H1 (cell line): ENCODE measurements around the gene COA1. TPM values are rescaled to one million over a fixed set of nuclear protein-coding genes. Genes with fewer than 3 reads are reported as not detected.

ENCODE experiments used
- CTCF ChIA-PET: fragments of 300-600 bp; sonication (Branson Sonifier 250); formaldehyde crosslinking; loops from one replicate; lab custom pipeline; 2021; ENCODE audit not compliant: partially characterized antibody; lab: Charles Lee
- POLR2A ChIA-PET: fragments of 300-600 bp; sonication (Branson Sonifier 250); formaldehyde crosslinking; loops from one replicate; lab custom pipeline; 2021; ENCODE audit warnings: inconsistent platforms; ENCODE audit not compliant: partially characterized antibody; lab: Charles Lee
- DNase-seq, 2 experiments: peaks; one replicate each; pipeline versions ENCODE4 v3.0.0 to v3.0.0-alpha.2; 2010 to 2022; ENCODE audit warnings: low spot score in 2 of 2, low read depth in 1 of 2, mixed read lengths in 1 of 2
- FAIRE-seq: peaks from 2 replicates; lab custom pipeline; 2011; peaks lifted over from hg19 to GRCh38; lab: Jason Lieb, UNC
- H2AFZ ChIP-seq: 2 replicates; pipeline ENCODE4 v1.8.1; 2012; ENCODE audit warnings: low read length, inconsistent platforms
- H2AK5ac ChIP-seq: 2 replicates; pipeline ENCODE4 v1.6.1; 2013; ENCODE audit warnings: low read depth, low read length
- H2BK120ac ChIP-seq: replicated peaks from 2 replicates; pipeline ENCODE3; 2013; ENCODE audit warnings: low read depth, low read length, inconsistent platforms
- H2BK12ac ChIP-seq: 2 replicates; pipeline ENCODE4 v1.6.1; 2013; ENCODE audit warnings: low read depth, low read length
- H2BK15ac ChIP-seq: 2 replicates; pipeline ENCODE4 v1.6.1; 2013; ENCODE audit warnings: low read length
- H2BK20ac ChIP-seq: 2 replicates; pipeline ENCODE4 v1.6.1; 2013; ENCODE audit warnings: low read length
- H2BK5ac ChIP-seq: 2 replicates; pipeline ENCODE4 v1.6.1; 2013; ENCODE audit warnings: low read depth, low read length
- H3K14ac ChIP-seq: 2 replicates; pipeline ENCODE4 v1.6.1; 2013; ENCODE audit warnings: inconsistent platforms; ENCODE audit not compliant: insufficient read length
- H3K18ac ChIP-seq: 2 replicates; pipeline ENCODE4 v1.6.1; 2013; ENCODE audit warnings: low read length; ENCODE audit errors: extremely low read depth
- H3K23ac ChIP-seq: 2 replicates; pipeline ENCODE4 v1.6.1; 2013; ENCODE audit warnings: inconsistent platforms; ENCODE audit not compliant: insufficient read length
- H3K23me2 ChIP-seq: 2 replicates; pipeline ENCODE4 v1.6.1; 2013; ENCODE audit warnings: low read depth, low read length
- H3K27ac ChIP-seq: 2 replicates; pipeline ENCODE4 v1.6.1; 2011; ENCODE audit warnings: low read depth, low read length, inconsistent platforms
- H3K27me3 ChIP-seq, 4 experiments: replicated peaks in 1 of 4; 1 replicate in 1 of 4; 2 replicates in 3 of 4; pipeline versions ENCODE4 v1.6.1 to v1.8.1; 2011 to 2013; ENCODE audit warnings: low read length in 3 of 4, mild to moderate bottlenecking in 3 of 4, inconsistent platforms in 2 of 4, mixed read lengths in 2 of 4, moderate library complexity in 1 of 4; ENCODE audit not compliant: control insufficient read depth in 3 of 4, insufficient read depth in 3 of 4; ENCODE audit errors: extremely low read depth in 1 of 4
- H3K36me3 ChIP-seq, 4 experiments: 2 replicates each; pipeline versions ENCODE4 v1.6.1 to v1.8.1; 2011 to 2013; ENCODE audit warnings: mild to moderate bottlenecking in 4 of 4, low read length in 3 of 4, moderate library complexity in 2 of 4, control low read depth in 1 of 4, inconsistent platforms in 1 of 4; ENCODE audit not compliant: insufficient read depth in 4 of 4, control insufficient read depth in 2 of 4
- H3K4ac ChIP-seq: replicated peaks from 2 replicates; pipeline ENCODE3; 2013; ENCODE audit warnings: low read length, low read depth, mixed read lengths, inconsistent platforms; ENCODE audit not compliant: insufficient read length
- H3K4me1 ChIP-seq, 4 experiments: replicated peaks in 1 of 4; 1 replicate in 1 of 4; 2 replicates in 3 of 4; pipeline versions ENCODE4 v1.6.1 to v1.8.1; 2011 to 2013; ENCODE audit warnings: low read length in 3 of 4, inconsistent platforms in 2 of 4, mixed read lengths in 1 of 4; ENCODE audit not compliant: insufficient read depth in 4 of 4, control insufficient read depth in 3 of 4
- H3K4me2 ChIP-seq, 2 experiments: 2 replicates each; pipeline versions ENCODE4 v1.6.1 to v1.8.1; 2011 to 2013; ENCODE audit warnings: low read depth in 2 of 2, low read length in 2 of 2, control low read depth in 1 of 2, inconsistent platforms in 1 of 2, mild to moderate bottlenecking in 1 of 2; ENCODE audit not compliant: insufficient read depth in 1 of 2
- H3K4me3 ChIP-seq, 4 experiments: fragments of 200-600, 300-600 bp in 1 of 4; sonication (generic), shearing (Covaris generic), sonication (Bioruptor Twin) in 1 of 4; 2 replicates each; pipeline versions ENCODE4 v1.5.1 to v1.8.1; 2011 to 2016; ENCODE audit warnings: low read length in 4 of 4, low read depth in 3 of 4, control low read depth in 2 of 4, inconsistent platforms in 2 of 4, mild to moderate bottlenecking in 2 of 4, mixed read lengths in 1 of 4, moderate library complexity in 1 of 4; ENCODE audit not compliant: insufficient read depth in 2 of 4; ENCODE audit errors: extremely low read depth in 1 of 4
- H3K56ac ChIP-seq: replicated peaks from 2 replicates; pipeline ENCODE3; 2013; ENCODE audit warnings: low read depth, mild to moderate bottlenecking, mixed read lengths, low read length, inconsistent platforms; ENCODE audit not compliant: insufficient read length
- H3K79me1 ChIP-seq: 2 replicates; pipeline ENCODE4 v1.6.1; 2013; ENCODE audit warnings: low read depth, low read length, control low read depth
- H3K79me2 ChIP-seq, 2 experiments: 2 replicates each; pipeline versions ENCODE4 v1.6.1 to v1.8.1; 2012 to 2013; ENCODE audit warnings: low read length in 2 of 2, mild to moderate bottlenecking in 2 of 2, inconsistent platforms in 1 of 2; ENCODE audit not compliant: insufficient read depth in 2 of 2, control insufficient read depth in 1 of 2
- H3K9ac ChIP-seq, 4 experiments: replicated peaks in 1 of 4; 1 replicate in 1 of 4; 2 replicates in 3 of 4; pipeline versions ENCODE4 v1.6.1 to v1.8.1; 2011 to 2013; ENCODE audit warnings: low read depth in 3 of 4, low read length in 3 of 4, control low read depth in 2 of 4, mild to moderate bottlenecking in 2 of 4, moderate library complexity in 2 of 4, inconsistent platforms in 1 of 4; ENCODE audit errors: extremely low read depth in 1 of 4
- H3K9me3 ChIP-seq, 2 experiments: 2 replicates each; pipeline versions ENCODE4 v1.6.1 to v1.8.1; 2012 to 2013; ENCODE audit warnings: mild to moderate bottlenecking in 2 of 2, moderate library complexity in 2 of 2, control low read depth in 1 of 2, inconsistent platforms in 1 of 2, low read depth in 1 of 2, low read length in 1 of 2, mixed read lengths in 1 of 2; ENCODE audit not compliant: insufficient read depth in 2 of 2
- H4K20me1 ChIP-seq, 2 experiments: replicated peaks in 1 of 2; 2 replicates each; pipeline versions ENCODE3 to v1.8.1; 2011 to 2013; ENCODE audit warnings: inconsistent platforms in 2 of 2, low read length in 2 of 2, mild to moderate bottlenecking in 1 of 2; ENCODE audit not compliant: insufficient read depth in 2 of 2, control insufficient read depth in 1 of 2
- H4K5ac ChIP-seq: 2 replicates; pipeline ENCODE4 v1.6.1; 2013; ENCODE audit warnings: low read length, low read depth, mixed read lengths, inconsistent platforms; ENCODE audit not compliant: insufficient read length
- H4K8ac ChIP-seq: 2 replicates; pipeline ENCODE4 v1.8.0; 2013; ENCODE audit warnings: mild to moderate bottlenecking, moderate library complexity, low read length, inconsistent platforms; ENCODE audit not compliant: insufficient read depth; ENCODE audit errors: extremely low read depth
- H4K91ac ChIP-seq: replicated peaks from 2 replicates; pipeline ENCODE3; 2013; ENCODE audit warnings: low read length, mixed read lengths, inconsistent platforms; ENCODE audit not compliant: insufficient read length
- CEBPB ChIP-seq: IDR thresholded peaks from 2 replicates; pipeline ENCODE4 v1.6.1; 2012; ENCODE audit warnings: low read depth, low read length
- CTBP2 ChIP-seq: IDR thresholded peaks from 2 replicates; pipeline ENCODE4 v1.7.0; 2011; ENCODE audit warnings: borderline replicate concordance, mild to moderate bottlenecking, moderate library complexity, mixed read lengths, low read length; ENCODE audit not compliant: insufficient read depth, insufficient read length
- FOSL1 ChIP-seq: IDR thresholded peaks from 2 replicates; pipeline ENCODE4 v1.6.1; 2011; ENCODE audit warnings: mild to moderate bottlenecking, low read depth, low read length, moderate library complexity; ENCODE audit not compliant: insufficient read depth
- GABPA ChIP-seq: IDR thresholded peaks from 2 replicates; pipeline ENCODE4 v1.6.1; 2011; ENCODE audit warnings: mild to moderate bottlenecking, low read length, moderate library complexity, borderline replicate concordance; ENCODE audit not compliant: insufficient read depth
- HDAC6 ChIP-seq: IDR thresholded peaks from one replicate; pipeline ENCODE4 v1.7.1; 2012; ENCODE audit warnings: low read depth, mild to moderate bottlenecking, inconsistent platforms, low read length, moderate library complexity
- JUND ChIP-seq: IDR thresholded peaks from 2 replicates; pipeline ENCODE4 v1.6.1; 2011; ENCODE audit warnings: mild to moderate bottlenecking, improper control_type of control experiment, low read length
- KDM4A ChIP-seq: IDR thresholded peaks from one replicate; pipeline ENCODE4 v1.7.1; 2012; ENCODE audit warnings: low read depth, mild to moderate bottlenecking, moderate library complexity, low read length, inconsistent platforms; ENCODE audit not compliant: severe bottlenecking
- KDM5A ChIP-seq: fragments of 200-600 bp; IDR thresholded peaks from 2 replicates; pipeline ENCODE4 v1.7.1; 2012; ENCODE audit warnings: mild to moderate bottlenecking, low read length, inconsistent platforms, mixed read lengths
- MAFK ChIP-seq: IDR thresholded peaks from 2 replicates; pipeline ENCODE4 v1.6.1; 2012; ENCODE audit warnings: low read depth, mild to moderate bottlenecking, improper control_type of control experiment, low read length
- NANOG ChIP-seq: IDR thresholded peaks from 2 replicates; pipeline ENCODE4 v1.6.1; 2011; ENCODE audit warnings: low read length, low read depth, mild to moderate bottlenecking, inconsistent platforms; ENCODE audit not compliant: insufficient read depth, poor library complexity, severe bottlenecking
- SAP30 ChIP-seq: fragments of 300-600 bp; sonication (generic); IDR thresholded peaks from 2 replicates; pipeline ENCODE4 v1.7.1; 2012; ENCODE audit warnings: low read length, moderate library complexity, mild to moderate bottlenecking, inconsistent platforms; ENCODE audit not compliant: insufficient read depth, insufficient replicate concordance
- TBP ChIP-seq: IDR thresholded peaks from 2 replicates; pipeline ENCODE4 v1.6.1; 2011; ENCODE audit warnings: low read depth, low read length, improper control_type of control experiment
- USF2 ChIP-seq: IDR thresholded peaks from 2 replicates; pipeline ENCODE4 v1.6.1; 2011; ENCODE audit warnings: low read length, improper control_type of control experiment
- WGBS, 2 experiments: shearing (Covaris generic) in 1 of 2; methylation state at CpG; one replicate each; pipeline versions ENCODE4 v1.1.6 to v1.1.7; 2013 to 2015; ENCODE audit warnings: low lambda C conversion rate in 2 of 2, mixed read lengths in 2 of 2, inconsistent platforms in 1 of 2, low coverage in 1 of 2, missing lambda C conversion rate in 1 of 2; ENCODE audit not compliant: insufficient replicate concordance in 2 of 2, insufficient coverage in 1 of 2, insufficient read length in 1 of 2; ENCODE audit errors: extremely low coverage in 1 of 2, missing lambda C conversion rate in 1 of 2; 5-methylcytosine and 5-hydroxymethylcytosine counted together
- polyA plus RNA-seq, 7 experiments: library from polyadenylated mRNA; depleted of rRNA in 3 of 7; stranded (reverse) in 5 of 7; unstranded in 2 of 7; fragments of >200 nt in 5 of 7; fragments of 200-250 nt in 2 of 7; gene quantifications; 1 replicate in 5 of 7; 2 replicates in 1 of 7; 4 replicates in 1 of 7; pipeline versions ENCODE4 v1.2.1 to v1.2.3, GENCODE V29; 2011 to 2013; ENCODE audit warnings: missing spikeins in 2 of 7, mixed read lengths in 2 of 7
- total RNA-seq: library from RNA; stranded (reverse); fragmentation: NEBNext Ultra II Directional; extraction: Animal tissue kit (Norgen Biotek cat#: 25700); gene quantifications from 2 replicates; pipeline ENCODE4 v1.2.1, GENCODE V29; 2021

COA1 gene
- total and polyA plus RNA-seq, 2 of the 8 experiments (the other 6 are each of a cell fraction or from before 2014, with no cell fraction given) = 98.6 to 143 TPM

GRCh38 chr7:43771128-43771527 is 41.8 kb upstream of the COA1 start:
- Histone ChIP-seq H4K20me1 (no peaks in the 10 kb centered on the region), H2BK15ac (no peak overlapping the region), H3K9me3 (no peaks in the 10 kb centered on the region), H3K23ac (no peak overlapping the region), H4K91ac (no peak overlapping the region), H3K14ac (no peak overlapping the region), H2BK5ac (no peak overlapping the region), H2AK5ac (no peak overlapping the region), H3K23me2 (no peaks in the 10 kb centered on the region), H3K27ac (no peak overlapping the region), H3K4me1 (0 out of 7 replicates have a peak, but pooled peaks cover 0 to 2% (median 0%) of the 10 kb centered on the region in 4 experiments), H3K18ac (no peak overlapping the region), H3K4me3 (no peak overlapping the region), H2BK20ac (no peak overlapping the region), H3K79me2 (no peaks in the 10 kb centered on the region), H2AFZ (no peak overlapping the region), H2BK12ac (no peak overlapping the region), H3K9ac (no peak overlapping the region), H3K79me1 (no peaks in the 10 kb centered on the region), H2BK120ac (no peak overlapping the region), H3K4ac (no peak overlapping the region), H4K8ac (no peak overlapping the region), H3K36me3 (peaks cover 0 to 3% (median 0%) of the 10 kb centered on the region in 4 experiments; a peak in 2 of 8 replicates), H4K5ac (no peak overlapping the region), H3K27me3 (no peaks in the 10 kb centered on the region), H3K4me2 (no peak overlapping the region), H3K56ac (no peak overlapping the region)
- no peak for DNase-seq
- FAIRE-seq = no peak
- ChIA-PET POLR2A (interaction anchor here (1.3 to 1.6 kb wide), 2 partner anchors 13 to 17 kb away, joined by 3 to 7 read pairs; partner anchors contain the start of gene BLVRA), CTCF (interaction anchor here (1.6 kb wide), 1 partner anchor 10 kb away, joined by 4 read pairs; no protein-coding TSS in a partner anchor)
- 86% methylated on average over 3 of the region's 3 CpGs; no CpG with 5 or more reads in 1 of the 2 experiments for WGBS, 2 experiments
- TF ChIP-seq TBP (no peak), CEBPB (no peak), HDAC6 (no peak), SAP30 (no peak), MAFK (no peak), CTBP2 (no peak), NANOG (no peak), USF2 (no peak), KDM4A (no peak), FOSL1 (no peak), GABPA (no peak), KDM5A (no peak), JUND (no peak)
